Measurements from ENCODE around the gene GRM7.

- TF ChIP-seq CTCF (IDR thresholded peaks at IDR 0.05) (no peak), POLR2A (IDR thresholded peaks at IDR 0.05) (no peak)
Observed at GRCh38 chr3:7740458-7740857, 879.5 kb downstream of the GRM7 start.
